Measurements from ENCODE around the gene THAP4. TPM values are rescaled to one million over a fixed set of nuclear protein-coding genes. Genes with fewer than 3 reads are reported as not detected.

The THAP4 gene
- total and polyA plus RNA-seq, 2 donors = 34.0 to 36.8 TPM

GRCh38 chr2:241553981-241554380 lies 83.0 kb downstream of the THAP4 start:
- H3K27ac ChIP-seq (ENCODE audit: low read depth in 1 of 2, low read length in 1 of 2) = no peak overlapping the region
- no peaks in the 10 kb centered on the region for H3K9me3 ChIP-seq (ENCODE audit: control insufficient read depth in 2 of 2, insufficient read depth in 1 of 2, low read length in 1 of 2)
- no peak overlapping the region for H3K4me3 ChIP-seq (ENCODE audit: low read length in 2 of 2)
- peaks cover 19 to 81% of the 10 kb centered on the region in 2 donors for H3K27me3 ChIP-seq (ENCODE audit: control insufficient read depth in 2 of 2, insufficient read depth in 1 of 2, low read length in 1 of 2)
- peaks cover 0 to 5% of the 10 kb centered on the region in 2 donors for H3K4me1 ChIP-seq (ENCODE audit: control insufficient read depth in 2 of 2, insufficient read depth in 2 of 2, low read length in 2 of 2)
- DNase-seq (ENCODE audit: low read depth in 6 of 9, low spot score in 9 of 9) = no peak
- no peaks in the 10 kb centered on the region for H3K36me3 ChIP-seq (ENCODE audit: control insufficient read depth in 2 of 2, insufficient read depth in 2 of 2, low read length in 1 of 2)
- WGBS = 60% methylated on average over 6 of the region's 6 CpGs

GRCh38 chr2:241553512-241553830 lies 83.5 kb downstream of the THAP4 start:
- no peaks in the 10 kb centered on the region for H3K36me3 ChIP-seq (ENCODE audit: control insufficient read depth in 2 of 2, insufficient read depth in 2 of 2, low read length in 1 of 2)

GRCh38 chr2:241551998-241552737 lies 84.8 kb downstream of the THAP4 start:
- peaks cover 3 to 81% of the 10 kb centered on the region in 2 donors for H3K27me3 ChIP-seq (ENCODE audit: control insufficient read depth in 2 of 2, insufficient read depth in 1 of 2, low read length in 1 of 2)
- H3K4me1 ChIP-seq (ENCODE audit: control insufficient read depth in 2 of 2, insufficient read depth in 2 of 2, low read length in 2 of 2) = peaks cover 0 to 5% of the 10 kb centered on the region in 2 donors
- H3K4me3 ChIP-seq (ENCODE audit: low read length in 2 of 2) = no peak overlapping the region
- H3K36me3 ChIP-seq (ENCODE audit: control insufficient read depth in 2 of 2, insufficient read depth in 2 of 2, low read length in 1 of 2) = no peaks in the 10 kb centered on the region
- no peak overlapping the region for H3K27ac ChIP-seq (ENCODE audit: low read depth in 1 of 2, low read length in 1 of 2)
- DNase-seq (ENCODE audit: low read depth in 6 of 9, low spot score in 9 of 9) = no peak
- H3K9me3 ChIP-seq (ENCODE audit: control insufficient read depth in 2 of 2, insufficient read depth in 1 of 2, low read length in 1 of 2) = no peaks in the 10 kb centered on the region
- 82% methylated on average over 33 of the region's 33 CpGs for WGBS

More at GRCh38 chr2:241553512-241553830, 83.5 kb downstream of the THAP4 start:
- 63% methylated on average over 12 of the region's 12 CpGs for whole genome bisulfite sequencing
- Histone ChIP-seq H3K9me3 (ENCODE audit: control insufficient read depth in 2 of 2, insufficient read depth in 1 of 2, low read length in 1 of 2) (no peaks in the 10 kb centered on the region), H3K4me1 (ENCODE audit: control insufficient read depth in 2 of 2, insufficient read depth in 2 of 2, low read length in 2 of 2) (peaks cover 0 to 5% of the 10 kb centered on the region in 2 donors), H3K27me3 (ENCODE audit: control insufficient read depth in 2 of 2, insufficient read depth in 1 of 2, low read length in 1 of 2) (peaks cover 14 to 81% of the 10 kb centered on the region in 2 donors), H3K27ac (ENCODE audit: low read depth in 1 of 2, low read length in 1 of 2) (no peak overlapping the region), H3K4me3 (ENCODE audit: low read length in 2 of 2) (no peak overlapping the region)
- DNase-seq (ENCODE audit: low read depth in 6 of 9, low spot score in 9 of 9) = no peak

DNA sequence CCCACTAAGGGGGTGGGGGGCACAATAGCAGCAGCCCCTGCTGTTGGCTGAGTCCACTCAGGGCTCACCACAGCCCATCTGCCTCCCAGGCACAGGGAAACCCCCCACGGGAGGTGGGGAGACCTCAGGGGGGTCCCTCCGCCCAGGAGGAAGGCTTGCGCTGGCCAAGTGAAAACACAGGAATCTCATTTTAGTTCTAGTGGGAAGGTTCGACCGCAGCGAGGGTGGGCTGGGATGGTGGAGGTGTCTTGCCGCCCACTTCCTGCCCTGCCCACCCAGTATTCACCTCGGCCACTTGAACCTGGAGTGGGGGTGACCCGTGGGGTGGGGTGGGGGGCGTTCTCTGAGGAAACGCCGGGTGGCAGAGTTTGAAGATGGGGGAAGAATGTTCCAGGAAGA lies 85.4 kb downstream of the THAP4 start:
- 64% methylated on average over 12 of the region's 12 CpGs for WGBS
- Histone ChIP-seq H3K4me1 (ENCODE audit: control insufficient read depth in 2 of 2, insufficient read depth in 2 of 2, low read length in 2 of 2) (peaks cover 0 to 5% of the 10 kb centered on the region in 2 donors), H3K36me3 (ENCODE audit: control insufficient read depth in 2 of 2, insufficient read depth in 2 of 2, low read length in 1 of 2) (no peaks in the 10 kb centered on the region), H3K27me3 (ENCODE audit: control insufficient read depth in 2 of 2, insufficient read depth in 1 of 2, low read length in 1 of 2) (peaks cover 6 to 82% of the 10 kb centered on the region in 2 donors), H3K4me3 (ENCODE audit: low read length in 2 of 2) (no peak overlapping the region), H3K27ac (ENCODE audit: low read depth in 1 of 2, low read length in 1 of 2) (no peak overlapping the region), H3K9me3 (ENCODE audit: control insufficient read depth in 2 of 2, insufficient read depth in 1 of 2, low read length in 1 of 2) (no peaks in the 10 kb centered on the region)
- no peak for DNase-seq (ENCODE audit: low read depth in 6 of 9, low spot score in 9 of 9)

GRCh38 chr2:241550616-241551580 lies 86.1 kb downstream of the THAP4 start:
- 65% methylated on average over 21 of the region's 21 CpGs for WGBS
- DNase-seq (ENCODE audit: low read depth in 6 of 9, low spot score in 9 of 9) = no peak
- Histone ChIP-seq H3K9me3 (ENCODE audit: control insufficient read depth in 2 of 2, insufficient read depth in 1 of 2, low read length in 1 of 2) (no peaks in the 10 kb centered on the region), H3K27me3 (ENCODE audit: control insufficient read depth in 2 of 2, insufficient read depth in 1 of 2, low read length in 1 of 2) (peaks cover 6 to 83% of the 10 kb centered on the region in 2 donors), H3K27ac (ENCODE audit: low read depth in 1 of 2, low read length in 1 of 2) (no peak overlapping the region), H3K4me1 (ENCODE audit: control insufficient read depth in 2 of 2, insufficient read depth in 2 of 2, low read length in 2 of 2) (peaks cover 0 to 5% of the 10 kb centered on the region in 2 donors), H3K4me3 (ENCODE audit: low read length in 2 of 2) (no peak overlapping the region), H3K36me3 (ENCODE audit: control insufficient read depth in 2 of 2, insufficient read depth in 2 of 2, low read length in 1 of 2) (no peaks in the 10 kb centered on the region)

GRCh38 chr2:241548451-241548835 lies 88.5 kb downstream of the THAP4 start:
- no peaks in the 10 kb centered on the region for H3K4me1 ChIP-seq (ENCODE audit: control insufficient read depth in 2 of 2, insufficient read depth in 2 of 2, low read length in 2 of 2)
- peaks cover 6 to 76% of the 10 kb centered on the region in 2 donors for H3K27me3 ChIP-seq (ENCODE audit: control insufficient read depth in 2 of 2, insufficient read depth in 1 of 2, low read length in 1 of 2)
- no peak overlapping the region for H3K4me3 ChIP-seq (ENCODE audit: low read length in 2 of 2)
- no peak for DNase-seq (ENCODE audit: low read depth in 6 of 9, low spot score in 9 of 9)
- H3K36me3 ChIP-seq (ENCODE audit: control insufficient read depth in 2 of 2, insufficient read depth in 2 of 2, low read length in 1 of 2) = no peaks in the 10 kb centered on the region
- no peaks in the 10 kb centered on the region for H3K9me3 ChIP-seq (ENCODE audit: control insufficient read depth in 2 of 2, insufficient read depth in 1 of 2, low read length in 1 of 2)
- WGBS = 78% methylated on average over 3 of the region's 3 CpGs
- no peak overlapping the region for H3K27ac ChIP-seq (ENCODE audit: low read depth in 1 of 2, low read length in 1 of 2)

DNA sequence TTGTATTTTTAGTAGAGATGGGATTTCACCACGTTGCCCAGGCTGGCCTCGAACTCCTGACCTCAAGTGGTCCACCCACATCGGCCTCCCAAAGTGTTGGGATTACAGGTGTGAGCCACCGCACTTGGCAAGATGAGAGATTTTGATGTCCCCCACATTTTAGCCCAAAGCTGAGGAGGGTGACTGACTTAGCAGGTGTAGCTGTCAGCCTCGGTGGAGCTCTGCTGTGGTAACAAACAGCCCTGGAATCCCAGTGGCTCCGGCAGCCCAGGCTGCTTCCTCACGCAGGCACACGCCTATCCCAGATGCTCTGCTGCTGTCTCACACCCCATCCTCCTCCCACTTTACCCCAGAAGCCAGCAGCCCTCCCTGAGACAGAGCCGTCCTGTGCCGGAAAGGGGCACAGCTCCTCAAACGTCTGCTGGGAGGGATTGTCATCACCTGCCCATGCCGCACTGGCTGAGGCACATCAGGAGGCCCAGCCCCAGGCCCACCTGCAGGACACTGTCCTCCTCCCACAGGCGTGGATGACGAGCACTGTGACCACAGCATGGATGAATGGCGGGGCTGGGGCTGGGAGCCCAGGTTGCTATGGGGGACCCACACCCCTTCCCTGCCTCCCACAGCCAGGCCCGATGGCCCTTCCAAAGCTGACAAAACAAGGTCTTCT lies 89.0 kb downstream of the THAP4 start:
- Histone ChIP-seq H3K4me3 (ENCODE audit: low read length in 2 of 2) (no peak overlapping the region), H3K9me3 (ENCODE audit: control insufficient read depth in 2 of 2, insufficient read depth in 1 of 2, low read length in 1 of 2) (no peaks in the 10 kb centered on the region), H3K27me3 (ENCODE audit: control insufficient read depth in 2 of 2, insufficient read depth in 1 of 2, low read length in 1 of 2) (peaks cover 9 to 81% of the 10 kb centered on the region in 2 donors), H3K36me3 (ENCODE audit: control insufficient read depth in 2 of 2, insufficient read depth in 2 of 2, low read length in 1 of 2) (no peaks in the 10 kb centered on the region), H3K27ac (ENCODE audit: low read depth in 1 of 2, low read length in 1 of 2) (no peak overlapping the region), H3K4me1 (ENCODE audit: control insufficient read depth in 2 of 2, insufficient read depth in 2 of 2, low read length in 2 of 2) (no peaks in the 10 kb centered on the region)
- DNase-seq (ENCODE audit: low read depth in 6 of 9, low spot score in 9 of 9) = no peak
- 93% methylated on average over 16 of the region's 16 CpGs for WGBS

DNA sequence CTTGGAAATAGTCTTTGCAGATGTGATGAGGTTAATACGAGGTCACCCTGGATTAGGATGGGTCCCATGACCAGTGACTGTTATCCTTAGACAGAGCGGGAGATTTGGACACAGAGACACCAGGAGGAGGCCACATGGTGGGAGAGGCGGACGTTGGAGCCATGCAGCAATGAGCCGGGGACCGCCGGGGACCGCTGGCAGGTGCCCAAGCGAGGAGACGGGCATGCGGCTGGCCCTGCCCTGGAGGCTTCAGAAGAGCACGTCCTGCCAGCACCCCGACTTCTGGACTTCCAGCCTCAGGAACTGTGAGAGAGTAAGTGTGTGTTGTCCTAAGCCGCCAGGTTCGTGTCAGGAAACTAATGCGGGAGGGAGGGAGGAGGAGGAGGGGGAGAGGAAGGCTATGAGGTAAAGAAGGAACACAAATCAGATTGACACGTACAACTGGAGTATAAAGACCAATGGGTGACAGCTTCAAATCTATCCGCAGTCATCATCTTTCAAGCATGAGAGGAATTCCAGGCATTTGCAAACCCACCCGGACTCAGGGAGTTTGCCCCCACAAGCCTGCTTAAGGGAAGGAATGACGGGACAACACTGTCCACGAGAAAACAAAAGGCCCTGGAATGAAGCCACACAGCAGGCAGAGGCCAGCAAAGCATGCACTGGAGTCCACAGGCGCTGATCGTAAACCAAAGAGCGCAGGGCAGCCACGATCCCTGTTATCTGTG lies 90.0 kb downstream of the THAP4 start:
- peaks cover 15 to 81% of the 10 kb centered on the region in 2 donors for H3K27me3 ChIP-seq (ENCODE audit: control insufficient read depth in 2 of 2, insufficient read depth in 1 of 2, low read length in 1 of 2)
- WGBS = 46% methylated on average over 25 of the region's 25 CpGs
- no peak overlapping the region for H3K4me3 ChIP-seq (ENCODE audit: low read length in 2 of 2)
- no peaks in the 10 kb centered on the region for H3K9me3 ChIP-seq (ENCODE audit: control insufficient read depth in 2 of 2, insufficient read depth in 1 of 2, low read length in 1 of 2)
- H3K4me1 ChIP-seq (ENCODE audit: control insufficient read depth in 2 of 2, insufficient read depth in 2 of 2, low read length in 2 of 2) = no peaks in the 10 kb centered on the region
- H3K36me3 ChIP-seq (ENCODE audit: control insufficient read depth in 2 of 2, insufficient read depth in 2 of 2, low read length in 1 of 2) = no peaks in the 10 kb centered on the region
- DNase-seq (ENCODE audit: low read depth in 6 of 9, low spot score in 9 of 9) = no peak
- H3K27ac ChIP-seq (ENCODE audit: low read depth in 1 of 2, low read length in 1 of 2) = no peak overlapping the region

Data from thymus (tissue), 11 donors.